Esophagus squamous epithelium (tissue), 5 donors: ENCODE measurements around the gene CCDC70. TPM values are rescaled to one million over a fixed set of nuclear protein-coding genes. Genes with fewer than 3 reads are reported as not detected.

ENCODE experiments used
- DNase-seq: peaks from one replicate; lab custom pipeline; 2025; lab: John Stamatoyannopoulos, UW
- H3K27ac ChIP-seq, 4 donors: fragments of 200-600 bp; sonication (generic); one replicate each; pipeline ENCODE4 v1.5.1; 2016 to 2019; ENCODE audit warnings: mild to moderate bottlenecking in 1 of 4
- H3K27me3 ChIP-seq, 4 donors: fragments of 200-600 bp; sonication (generic); 1 replicate in 3 of 4; 2 replicates in 1 of 4; pipeline versions ENCODE4 v1.5.1 to v1.6.0; 2017 to 2021; ENCODE audit warnings: antibody characterized with exemption in 1 of 4
- H3K36me3 ChIP-seq, 3 donors: fragments of 200-600 bp; sonication (generic); one replicate each; pipeline ENCODE4 v1.5.1; 2016 to 2019
- H3K4me1 ChIP-seq, 3 donors: fragments of 200-600 bp; sonication (generic); one replicate each; pipeline ENCODE4 v1.5.1; 2017 to 2019
- H3K4me3 ChIP-seq, 4 donors: fragments of 200-600 bp; sonication (generic); 1 replicate in 3 of 4; 2 replicates in 1 of 4; pipeline ENCODE4 v1.5.1; 2016 to 2019; ENCODE audit warnings: mild to moderate bottlenecking in 2 of 4, moderate library complexity in 1 of 4
- H3K9me3 ChIP-seq, 3 donors: fragments of 200-600 bp; sonication (generic); one replicate each; pipeline ENCODE4 v1.5.1; 2016 to 2019
- CTCF ChIP-seq, 6 experiments: fragments of 450-650 bp in 4 of 6; fragments of 200-600 bp in 2 of 6; sonication (generic) in 2 of 6; IDR thresholded peaks; one replicate each; pipeline ENCODE4 v1.5.1; 2016 to 2019; ENCODE audit warnings: antibody characterized with exemption in 6 of 6, mild to moderate bottlenecking in 4 of 6, moderate library complexity in 4 of 6
- POLR2A ChIP-seq, 4 donors: fragments of 450-650 bp; IDR thresholded peaks; one replicate each; pipeline ENCODE4 v1.6.1; 2017; ENCODE audit warnings: antibody characterized with exemption in 4 of 4, mild to moderate bottlenecking in 4 of 4, moderate library complexity in 3 of 4
- WGBS, 2 donors: methylation state at CpG; one replicate each; pipeline ENCODE4 v1.1.5; 2018; 5-methylcytosine and 5-hydroxymethylcytosine counted together
- intact Hi-C: fragments of 100-400 bp; cut with DNase I; formaldehyde crosslinking; loops from one replicate; pipeline ENCODE4 v1.15.0; 2022
- total RNA-seq, 4 donors: library from RNA; depleted of rRNA; stranded (reverse); fragments of >200 nt; gene quantifications; one replicate each; pipeline ENCODE4 v1.1.0, GENCODE V29; 2016
- donor health status: DM: yes; HTN: yes; CAD: no.

The CCDC70 gene
- total RNA-seq, 4 donors from 2014 or later = not detected

DNA sequence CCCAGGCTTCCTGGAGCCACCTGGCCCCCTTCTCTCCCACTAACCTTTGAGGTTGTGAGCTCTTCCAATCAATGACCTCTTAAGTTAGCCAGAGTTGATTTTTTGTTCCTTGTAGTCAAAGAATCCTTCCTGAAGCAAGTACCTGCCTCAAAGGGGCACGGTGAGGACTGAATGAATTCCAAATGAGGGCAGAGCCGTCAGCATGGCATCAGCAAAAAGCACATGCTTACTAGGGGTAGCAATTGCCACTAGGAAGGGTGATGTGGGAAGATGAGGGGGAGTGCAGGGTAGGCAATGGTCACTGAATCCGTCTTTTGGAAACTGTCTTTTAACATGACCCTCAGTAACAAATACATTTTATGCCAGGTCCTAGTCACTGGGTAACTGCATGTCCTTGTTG lies 42.2 kb upstream of the CCDC70 start:
- Histone ChIP-seq H3K36me3 (no peaks in the 10 kb centered on the region), H3K27ac (no peak overlapping the region), H3K9me3 (no peaks in the 10 kb centered on the region), H3K27me3 (peaks cover 0 to 32% (median 0%) of the 10 kb centered on the region in 4 donors), H3K4me3 (no peak overlapping the region), H3K4me1 (peaks cover 0 to 40% (median 6%) of the 10 kb centered on the region in 3 donors)
- WGBS, 2 donors = 83 to 93% methylated on average over 2 to 3 of the region's 3 CpGs
- intact Hi-C loops = loop anchor here (5.0 kb wide), 1 partner anchor 308 kb away; the partner anchor contains the start of gene NEK5
- TF ChIP-seq CTCF (IDR thresholded peaks at IDR 0.05) (no peak), POLR2A (IDR thresholded peaks at IDR 0.05) (no peak)
- DNase-seq = no peak

DNA sequence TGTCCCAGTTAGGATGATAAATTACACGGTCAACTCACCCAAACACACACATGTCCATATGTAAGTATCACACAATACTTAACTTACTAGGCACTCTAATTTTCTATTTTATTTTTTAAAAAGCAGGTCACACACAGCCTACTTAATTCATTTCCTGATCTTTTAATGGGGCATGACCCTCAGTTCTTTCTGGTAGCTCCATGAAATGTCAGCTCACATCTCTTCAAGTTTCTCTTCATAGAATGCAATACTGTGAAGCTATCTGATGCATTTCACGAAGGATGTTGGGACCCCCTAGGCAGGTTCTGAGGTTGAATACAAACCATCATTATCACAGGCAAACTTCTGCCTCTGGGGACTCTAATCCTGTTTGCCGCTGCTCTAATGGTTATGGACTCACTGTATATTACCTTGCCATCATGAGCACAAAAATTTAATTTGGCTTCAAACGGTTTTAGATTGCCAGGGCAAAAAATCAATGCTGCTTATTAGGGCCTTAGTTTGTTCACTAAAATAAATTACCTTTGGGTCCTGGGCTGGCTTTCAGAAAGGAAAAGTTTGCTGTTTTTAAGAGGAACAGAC lies 41.7 kb upstream of the CCDC70 start:
- no peak for TF ChIP-seq CTCF (IDR thresholded peaks at IDR 0.05)
- no peak for TF ChIP-seq POLR2A (IDR thresholded peaks at IDR 0.05)
- H3K9me3 ChIP-seq = no peaks in the 10 kb centered on the region
- peaks cover 0 to 40% (median 3%) of the 10 kb centered on the region in 3 donors for H3K4me1 ChIP-seq
- 66 to 78% methylated on average over 4 of the region's 4 CpGs for WGBS, 2 donors
- no peaks in the 10 kb centered on the region for H3K36me3 ChIP-seq
- no peak for DNase-seq
- no peak overlapping the region for H3K27ac ChIP-seq
- peaks cover 0 to 32% (median 0%) of the 10 kb centered on the region in 4 donors for H3K27me3 ChIP-seq
- intact Hi-C loops = no loop called here
- H3K4me3 ChIP-seq = no peak overlapping the region

DNA sequence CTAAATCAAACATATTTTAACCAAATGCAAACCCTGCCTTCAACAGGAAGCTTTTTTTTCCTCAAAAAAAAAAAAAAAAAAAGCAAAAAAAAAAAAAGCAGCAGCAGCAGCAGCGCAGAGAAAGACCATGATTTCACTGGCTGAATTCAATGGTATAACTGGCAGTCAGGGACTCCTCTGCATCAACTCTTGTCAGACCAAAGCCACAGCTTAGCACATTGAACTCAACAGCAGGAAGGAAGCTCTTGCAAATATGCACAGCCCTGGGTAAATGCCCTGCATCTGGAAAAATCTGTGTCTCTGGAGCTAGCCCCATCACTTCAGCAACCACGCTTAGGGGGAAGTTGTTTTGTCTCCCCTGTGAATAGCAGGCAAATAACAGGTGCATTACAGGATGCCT lies 40.2 kb upstream of the CCDC70 start:
- Histone ChIP-seq H3K4me1 (peaks cover 3 to 39% (median 7%) of the 10 kb centered on the region in 3 donors), H3K9me3 (no peaks in the 10 kb centered on the region), H3K27ac (peak overlapping the region in 1 of 4 donors; percentile 5), H3K4me3 (no peak overlapping the region), H3K27me3 (peaks cover 0 to 19% (median 0%) of the 10 kb centered on the region in 4 donors), H3K36me3 (no peaks in the 10 kb centered on the region)
- TF ChIP-seq POLR2A (IDR thresholded peaks at IDR 0.05) (no peak), CTCF (IDR thresholded peaks at IDR 0.05) (no peak)
- no peak for DNase-seq
- 35 to 83% methylated on average over 2 of the region's 2 CpGs for WGBS, 2 donors
- intact Hi-C loops = no loop called here

DNA sequence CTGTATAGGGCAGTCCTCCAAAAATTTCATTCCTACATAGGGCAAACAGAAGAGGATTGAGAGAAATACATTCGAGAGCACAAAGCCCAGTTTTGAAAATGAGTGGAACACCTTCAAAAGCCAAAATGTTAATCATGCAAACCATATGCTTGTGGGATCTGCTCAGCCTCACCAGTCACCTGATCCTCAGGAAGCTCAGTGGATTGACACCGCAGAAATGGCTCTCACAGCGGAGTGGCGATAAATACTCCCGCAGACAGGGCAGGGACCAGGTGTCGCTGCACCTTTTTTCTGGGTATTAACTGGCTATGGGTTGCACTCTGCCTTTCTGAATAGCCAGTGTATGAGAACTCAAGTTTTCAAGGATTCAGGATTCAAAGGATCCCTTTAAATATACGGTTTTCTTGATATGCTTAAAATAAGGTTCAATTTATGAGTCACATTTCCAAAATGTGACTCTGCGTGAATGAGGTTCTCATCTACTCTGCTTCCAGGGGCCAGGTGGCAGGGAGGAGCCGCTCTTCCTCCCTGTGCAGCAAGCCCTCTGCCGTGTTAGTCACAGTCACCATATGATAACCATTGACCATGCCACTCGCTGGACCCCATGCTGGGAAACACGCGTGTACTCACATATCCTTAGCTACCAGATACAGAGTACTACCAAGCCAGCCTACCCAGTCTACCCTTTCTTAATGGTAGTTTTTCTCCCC lies 39.5 kb upstream of the CCDC70 start:
- Histone ChIP-seq H3K4me1 (peaks cover 6 to 37% (median 11%) of the 10 kb centered on the region in 3 donors), H3K36me3 (no peaks in the 10 kb centered on the region), H3K4me3 (peak overlapping the region in 1 of 4 donors; percentile 6), H3K9me3 (no peaks in the 10 kb centered on the region), H3K27ac (peak overlapping the region in 1 of 4 donors; percentile 16), H3K27me3 (peaks cover 0 to 13% (median 0%) of the 10 kb centered on the region in 4 donors)
- 62 to 73% methylated on average over 13 of the region's 13 CpGs for WGBS, 2 donors
- no peak for TF ChIP-seq POLR2A (IDR thresholded peaks at IDR 0.05)
- TF ChIP-seq CTCF (IDR thresholded peaks at IDR 0.05) = no peak
- DNase-seq = no peak
- intact Hi-C loops = no loop called here

DNA sequence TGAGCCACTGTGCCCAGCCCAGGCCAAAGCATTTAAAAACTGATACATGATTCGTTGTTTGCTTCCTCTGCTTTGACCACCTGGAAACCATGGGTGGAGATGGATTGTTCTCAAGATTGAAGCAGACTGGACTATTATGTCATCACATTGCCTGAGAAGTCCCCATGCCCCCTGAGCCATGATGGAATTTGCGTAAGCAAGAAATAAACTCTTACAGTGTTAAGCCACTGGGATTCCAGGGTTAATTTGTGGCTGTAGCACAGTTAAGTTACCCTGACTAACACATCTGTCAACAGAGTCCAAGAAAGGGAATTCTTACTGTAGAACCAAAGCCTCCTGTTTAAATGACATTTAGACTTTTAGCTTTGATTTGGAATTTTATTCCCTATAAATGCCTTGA lies 38.4 kb upstream of the CCDC70 start:
- no peak for TF ChIP-seq CTCF (IDR thresholded peaks at IDR 0.05)
- no peak for TF ChIP-seq POLR2A (IDR thresholded peaks at IDR 0.05)
- 84 to 88% methylated on average over 2 of the region's 2 CpGs for WGBS, 2 donors

More for the DNA sequence above, 38.4 kb upstream of the CCDC70 start:
- intact Hi-C loops = no loop called here
- Histone ChIP-seq H3K9me3 (no peaks in the 10 kb centered on the region), H3K4me3 (no peak overlapping the region), H3K27me3 (peaks cover 0 to 2% (median 0%) of the 10 kb centered on the region in 4 donors), H3K36me3 (no peaks in the 10 kb centered on the region), H3K4me1 (peaks cover 6 to 35% (median 11%) of the 10 kb centered on the region in 3 donors), H3K27ac (no peak overlapping the region)
- DNase-seq = no peak
